Activated B cell treated with CpG ODN at 0.5 μM for 24 hours (primary cell): Measurements from ENCODE around the gene CRKL. TPM values are rescaled to one million over a fixed set of nuclear protein-coding genes. Genes with fewer than 3 reads are reported as not detected.
"Not testable (repeated sequence)": the region's sequence is repeated elsewhere in the genome, so short reads cannot be mapped to it uniquely, and the experiment has no call there.

ENCODE experiments used
- ATAC-seq: fragments of 200-7000 bp; cut with Tn5 transposase; one replicate; pipeline ENCODE4 v1.10.0; 2021; ENCODE audit warnings: low read depth, mild to moderate bottlenecking, moderate library complexity
- CTCF ChIA-PET: fragments of 350-600 bp; sonication (Branson Sonifier 250); formaldehyde crosslinking; loops from one replicate; lab custom pipeline; 2021; ENCODE audit warnings: antibody characterized with exemption; lab: Charles Lee
- POLR2A ChIA-PET: fragments of 350-600 bp; sonication (Branson Sonifier 250); formaldehyde crosslinking; loops from one replicate; lab custom pipeline; 2021; ENCODE audit warnings: antibody characterized with exemption; lab: Charles Lee
- DNase-seq: peaks from one replicate; pipeline ENCODE4 v3.0.0; 2022
- H3K27ac Mint-ChIP-seq: one replicate; pipeline ENCODE4 v1.8.0; 2020; ENCODE audit warnings: mixed read lengths
- H3K27me3 Mint-ChIP-seq: one replicate; pipeline ENCODE4 v1.8.0; 2021; ENCODE audit warnings: mixed read lengths
- H3K36me3 Mint-ChIP-seq: one replicate; pipeline ENCODE4 v1.8.0; 2021; ENCODE audit warnings: low read depth, mixed read lengths
- H3K4me1 Mint-ChIP-seq: one replicate; pipeline ENCODE4 v1.8.0; 2021; ENCODE audit warnings: mixed read lengths
- H3K4me3 Mint-ChIP-seq: one replicate; pipeline ENCODE4 v1.8.0; 2020; ENCODE audit warnings: mild to moderate bottlenecking, mixed read lengths
- H3K9me3 Mint-ChIP-seq: one replicate; pipeline ENCODE4 v1.8.0; 2020; ENCODE audit warnings: mixed read lengths
- CTCF ChIP-seq: fragments of 200-600 bp; IDR thresholded peaks from one replicate; pipeline ENCODE4 v1.8.0; 2022; ENCODE audit warnings: antibody characterized with exemption, mild to moderate bottlenecking
- intact Hi-C: fragments of 100-400 bp; cut with micrococcal nuclease; formaldehyde crosslinking; loops from one replicate; pipeline ENCODE4 v1.15.1; 2024
- total RNA-seq: library from RNA; stranded (reverse); gene quantifications from 2 replicates; pipeline ENCODE4 v1.2.3, GENCODE V29; 2022

The CRKL gene
- total RNA-seq, 1 donor from 2014 or later, result 55.7 TPM

GRCh38 chr22:20968281-20968977 lies 51.2 kb downstream of the CRKL start:
- no peaks in the 10 kb centered on the region for H3K36me3 Mint-ChIP-seq
- H3K9me3 Mint-ChIP-seq, result no peaks in the 10 kb centered on the region
- H3K27ac Mint-ChIP-seq, result peak overlapping the region; percentile 63
- POLR2A ChIA-PET, result interaction anchor here (0.6 to 2.3 kb wide), 4 partner anchors 9 to 661 kb away, joined by 3 to 12 read pairs (median 4); partner anchors contain the start of gene LZTR1
- ATAC-seq (peak; percentile 73), DNase-seq (no peak)
- H3K4me3 Mint-ChIP-seq, result no peak overlapping the region
- intact Hi-C loops, result loop anchor here (5.0 kb wide), 1 partner anchor 34 kb away; the partner anchor contains the start of gene THAP7
- H3K27me3 Mint-ChIP-seq, result no peaks in the 10 kb centered on the region
- TF ChIP-seq CTCF, result no peak
- CTCF ChIA-PET, result interaction anchor here (0.6 kb wide), 1 partner anchor 107 kb away, joined by 3 read pairs; no protein-coding TSS in a partner anchor
- peaks cover 62% of the 10 kb centered on the region for H3K4me1 Mint-ChIP-seq

GRCh38 chr22:20970939-20971657 lies 53.9 kb downstream of the CRKL start:
- POLR2A ChIA-PET, result interaction anchor here (1.2 kb wide), 1 partner anchor 11 kb away, joined by 10 read pairs; the partner anchor contains the start of gene LZTR1
- no peak for DNase-seq
- ATAC-seq, result no peak
- no peak overlapping the region for H3K4me3 Mint-ChIP-seq
- CTCF ChIA-PET, result interaction anchor here (0.7 kb wide), 1 partner anchor 33 kb away, joined by 3 read pairs; no protein-coding TSS in a partner anchor
- no peaks in the 10 kb centered on the region for H3K9me3 Mint-ChIP-seq
- peaks cover 42% of the 10 kb centered on the region for H3K4me1 Mint-ChIP-seq
- TF ChIP-seq CTCF, result no peak
- intact Hi-C loops, result no loop called here
- H3K36me3 Mint-ChIP-seq, result no peaks in the 10 kb centered on the region
- no peaks in the 10 kb centered on the region for H3K27me3 Mint-ChIP-seq
- H3K27ac Mint-ChIP-seq, result peak overlapping the region; percentile 16

- ChIA-PET POLR2A (interaction anchor here (0.7 to 1.2 kb wide), 3 partner anchors 10 to 209 kb away, joined by 4 to 10 read pairs (median 4); partner anchors contain the start of gene LZTR1), CTCF (interaction anchor here (0.7 kb wide), 1 partner anchor 34 kb away, joined by 3 read pairs; no protein-coding TSS in a partner anchor)
Measured at GRCh38 chr22:20972014-20972694, 54.9 kb downstream of the CRKL start.

GRCh38 chr22:20972933-20973577 lies 55.8 kb downstream of the CRKL start:
- Mint-ChIP-seq H3K36me3 (no peaks in the 10 kb centered on the region), H3K4me3 (no peak overlapping the region), H3K27ac (no peak overlapping the region), H3K9me3 (no peaks in the 10 kb centered on the region), H3K4me1 (peaks cover 30% of the 10 kb centered on the region), H3K27me3 (no peaks in the 10 kb centered on the region)
- TF ChIP-seq CTCF, result no peak
- CTCF ChIA-PET, result no interaction called here
- POLR2A ChIA-PET, result interaction anchor here (0.7 to 1.4 kb wide), 2 partner anchors 9 to 28 kb away, joined by 4 to 5 read pairs; partner anchors contain the start of gene LZTR1
- ATAC-seq (no peak), DNase-seq (no peak)
- intact Hi-C loops, result no loop called here

More at GRCh38 chr22:20972014-20972694, 54.9 kb downstream of the CRKL start:
- intact Hi-C loops, H3K27me3 Mint-ChIP-seq, H3K9me3 Mint-ChIP-seq, H3K36me3 Mint-ChIP-seq, DNase-seq, H3K4me3 Mint-ChIP-seq, ATAC-seq: not testable (repeated sequence)
- Mint-ChIP-seq H3K27ac (peak overlapping the region; percentile 3), H3K4me1 (peaks cover 38% of the 10 kb centered on the region)
